Suppressor macrophage (primary cell): ENCODE data around the gene POLR2B.
"Not testable (repeated sequence)": the region's sequence is repeated elsewhere in the genome, so short reads cannot be mapped to it uniquely, and the experiment has no call there.

Source experiments
- DNase-seq, 4 experiments: peaks; one replicate each; pipeline ENCODE4 v3.0.0-alpha.2; 2020 to 2022
- total RNA-seq, 17 experiments: gene quantifications; one replicate each; lab custom pipeline; 2026; ENCODE audit warnings: mixed read lengths in 6 of 17, inconsistent platforms in 3 of 17; lab: John Stamatoyannopoulos, UW

Gene POLR2B
- total RNA-seq = 83.8 to 197 (median 140) reads per million in 17 experiments

DNA sequence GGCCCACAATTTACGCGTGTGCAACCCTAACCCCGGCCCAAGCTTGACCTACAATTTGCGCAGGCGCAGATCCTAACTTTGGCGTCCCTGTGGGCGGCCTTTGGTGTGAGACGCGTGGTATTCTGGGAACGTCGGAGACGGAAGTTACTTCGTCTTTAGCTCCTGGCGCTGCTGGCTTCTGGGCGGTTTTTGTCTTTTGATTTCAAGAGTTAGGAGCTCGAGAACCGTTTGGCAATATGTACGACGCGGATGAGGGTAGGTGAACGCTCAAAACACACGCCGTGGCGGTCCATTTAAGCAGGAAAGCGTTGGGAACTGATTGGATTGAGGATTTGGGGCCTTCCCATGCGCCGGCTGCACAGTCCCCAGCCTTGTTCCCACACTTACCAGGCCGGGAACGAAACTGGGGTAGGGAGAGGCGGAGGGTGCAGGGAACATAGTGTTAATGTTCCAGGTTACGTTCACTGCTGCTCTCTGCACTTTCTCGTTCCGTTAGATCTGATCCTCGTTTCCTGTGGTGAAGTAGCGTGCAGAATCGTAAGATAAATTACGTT lies at the start of gene POLR2B:
Gene POLR2B, plus strand, starts transcription at position 147 of the 554 bp plus-strand sequence. Its CDS starts 90 bp downstream, at position 237.
- DNase-seq = peak; percentile 98 to 100 (median 99)

DNA sequence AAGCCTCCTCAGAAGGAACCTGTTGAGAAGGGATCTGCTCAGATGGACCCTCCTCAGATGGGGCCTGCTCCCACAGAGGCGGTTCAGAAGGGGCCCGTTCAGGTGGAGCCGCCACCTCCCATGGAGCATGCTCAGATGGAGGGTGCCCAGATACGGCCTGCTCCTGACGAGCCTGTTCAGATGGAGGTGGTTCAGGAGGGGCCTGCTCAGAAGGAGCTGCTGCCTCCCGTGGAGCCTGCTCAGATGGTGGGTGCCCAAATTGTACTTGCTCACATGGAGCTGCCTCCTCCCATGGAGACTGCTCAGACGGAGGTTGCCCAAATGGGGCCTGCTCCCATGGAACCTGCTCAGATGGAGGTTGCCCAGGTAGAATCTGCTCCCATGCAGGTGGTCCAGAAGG lies 48.1 kb upstream of the POLR2B start:
- DNase-seq = no peak

- no peak for DNase-seq
Observed at GRCh38 chr4:56931924-56932323, 46.8 kb upstream of the POLR2B start.

DNA sequence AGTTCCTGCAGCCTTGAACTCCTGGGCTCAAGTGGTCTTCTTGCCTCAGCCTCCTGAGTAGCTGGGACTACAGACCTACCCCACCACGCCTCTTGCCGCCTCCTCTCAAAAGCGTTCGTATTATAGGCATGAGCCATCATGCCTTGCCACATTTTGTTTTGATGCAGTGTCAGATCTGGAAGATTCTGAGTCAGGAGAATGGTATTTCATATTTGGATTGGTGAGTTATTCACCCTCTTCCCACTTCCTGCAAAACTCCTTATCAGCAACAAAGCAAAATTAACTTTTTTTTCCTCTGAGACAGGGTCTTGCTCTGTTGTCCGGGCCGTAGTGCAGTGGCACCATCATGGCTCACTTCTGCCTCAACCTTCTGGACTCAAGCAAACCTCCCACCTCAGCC lies 41.4 kb upstream of the POLR2B start:
- no peak for DNase-seq

DNA sequence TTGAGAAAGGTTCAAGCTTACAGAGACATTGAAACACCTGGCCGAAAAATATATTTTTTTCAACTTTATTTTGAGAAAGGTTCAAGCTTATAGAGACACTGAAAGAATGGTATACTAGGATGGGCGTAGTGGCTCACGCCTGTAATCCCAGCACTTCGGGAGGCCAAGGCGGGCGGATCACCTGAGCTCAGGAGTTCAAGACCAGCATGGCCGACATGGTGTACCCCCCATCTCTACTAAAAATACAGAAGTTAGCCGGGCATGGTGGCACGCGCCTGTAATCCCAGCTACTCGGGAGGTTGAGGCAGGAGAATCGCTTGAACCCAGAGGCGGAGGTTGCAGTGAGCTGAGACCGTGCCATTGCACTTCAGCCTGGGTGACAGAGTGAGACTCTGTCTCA lies 38.9 kb upstream of the POLR2B start:
- DNase-seq = not testable (repeated sequence)

- DNase-seq = no peak
Observed at GRCh38 chr4:56940403-56940802, 38.3 kb upstream of the POLR2B start.

DNA sequence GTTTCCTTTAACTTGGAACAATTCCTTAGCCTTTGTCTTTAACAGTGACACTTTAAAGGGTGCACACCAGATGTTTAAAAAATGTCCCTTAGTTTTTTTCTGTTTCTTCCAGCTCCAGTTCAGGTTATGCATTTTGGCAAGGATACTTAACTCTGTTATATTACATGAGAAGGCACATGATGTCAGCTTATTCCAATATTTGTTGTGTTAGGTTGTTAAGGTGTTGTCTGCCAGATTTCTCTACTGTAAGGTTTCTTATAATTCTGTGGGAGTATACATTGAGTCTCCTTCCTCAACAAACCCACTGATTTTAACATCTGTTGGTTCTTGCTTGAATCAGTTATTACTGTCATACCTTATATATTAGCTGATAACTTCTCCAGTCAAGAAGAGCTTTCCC lies 37.7 kb upstream of the POLR2B start:
- no peak for DNase-seq

GRCh38 chr4:56941403-56941802 lies 37.3 kb upstream of the POLR2B start:
- no peak for DNase-seq

GRCh38 chr4:56953680-56954520 lies 24.8 kb upstream of the POLR2B start:
- DNase-seq = no peak

DNA sequence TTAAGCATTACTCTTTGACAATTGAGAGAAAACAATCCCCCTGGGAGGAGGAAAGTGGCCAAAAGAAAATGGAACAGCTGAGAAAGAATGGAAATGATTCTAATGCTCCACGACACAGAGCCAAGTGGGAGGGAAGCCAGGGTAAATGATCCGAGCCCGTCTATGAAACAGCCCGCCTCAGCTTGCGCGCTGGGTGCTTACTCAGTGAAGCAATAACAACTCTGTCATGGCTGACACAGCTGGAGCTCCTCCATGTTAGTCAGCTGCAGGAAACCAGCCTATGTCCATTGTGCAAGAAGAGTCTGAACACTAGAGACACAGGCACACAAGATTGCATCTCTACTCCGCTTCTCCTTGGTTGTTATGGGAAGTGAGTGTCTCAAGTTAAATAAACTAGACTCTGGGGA lies 20.6 kb upstream of the POLR2B start:
- peak; percentile 86 to 95 (median 90) for DNase-seq

GRCh38 chr4:56959100-56959499 lies 19.6 kb upstream of the POLR2B start:
- no peak for DNase-seq

- no peak for DNase-seq
Observed at GRCh38 chr4:56961107-56961500, 17.6 kb upstream of the POLR2B start.

GRCh38 chr4:56971383-56971782 lies 7.3 kb upstream of the POLR2B start:
- no peak for DNase-seq

GRCh38 chr4:56972389-56972788 lies 6.3 kb upstream of the POLR2B start:
- DNase-seq = no peak

GRCh38 chr4:56972809-56973208 lies 5.9 kb upstream of the POLR2B start:
- DNase-seq = no peak

DNA sequence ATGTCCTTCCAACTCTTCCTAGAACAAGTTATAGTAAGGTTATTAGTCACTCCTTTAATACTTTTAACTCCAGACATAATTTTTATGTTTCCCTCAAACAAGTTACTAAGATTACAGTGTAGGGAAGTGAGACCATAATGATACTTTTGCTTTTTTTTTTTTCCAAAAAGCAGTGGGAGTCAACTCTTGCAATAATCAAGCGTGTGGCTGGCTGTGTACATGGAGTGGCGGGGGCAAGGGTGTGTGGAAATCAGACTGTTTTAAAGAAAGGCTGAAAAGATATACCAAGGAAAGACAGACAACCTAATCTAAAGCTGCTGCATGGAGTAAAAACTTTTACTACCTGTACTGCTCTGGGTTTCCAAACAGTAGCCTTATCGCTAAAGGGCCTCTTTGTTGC lies 5.4 kb upstream of the POLR2B start:
- DNase-seq = peak; percentile 21 to 57 (median 53)

DNA sequence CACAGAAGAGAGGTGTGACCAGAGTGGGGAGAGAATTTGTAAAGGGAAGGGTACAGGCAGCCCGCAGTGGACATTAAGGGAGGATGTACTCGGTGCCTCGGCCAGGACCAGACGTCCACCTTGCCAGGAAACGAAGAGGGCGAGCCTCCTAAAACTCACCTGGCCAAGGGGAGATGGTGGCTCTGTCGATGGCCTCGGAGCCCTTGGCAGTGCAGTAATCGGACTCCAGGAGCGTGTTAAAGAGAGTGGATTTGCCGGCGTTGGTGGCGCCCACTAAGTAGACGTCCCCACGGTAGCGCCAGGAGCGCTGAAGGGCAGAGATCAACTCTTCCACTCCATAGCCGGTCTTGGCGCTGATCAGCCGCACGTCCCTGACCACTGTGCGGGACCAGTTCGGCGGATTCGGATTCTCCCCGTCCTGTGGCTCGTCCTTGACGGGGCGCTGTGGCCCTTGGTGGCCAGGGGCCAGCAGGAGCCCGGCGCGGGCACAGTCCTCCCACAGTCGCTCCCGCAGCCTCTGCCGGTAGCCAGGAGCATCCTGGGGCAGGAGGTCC lies 2.3 kb upstream of the POLR2B start:
- peak; percentile 11 to 34 (median 20) for DNase-seq

DNA sequence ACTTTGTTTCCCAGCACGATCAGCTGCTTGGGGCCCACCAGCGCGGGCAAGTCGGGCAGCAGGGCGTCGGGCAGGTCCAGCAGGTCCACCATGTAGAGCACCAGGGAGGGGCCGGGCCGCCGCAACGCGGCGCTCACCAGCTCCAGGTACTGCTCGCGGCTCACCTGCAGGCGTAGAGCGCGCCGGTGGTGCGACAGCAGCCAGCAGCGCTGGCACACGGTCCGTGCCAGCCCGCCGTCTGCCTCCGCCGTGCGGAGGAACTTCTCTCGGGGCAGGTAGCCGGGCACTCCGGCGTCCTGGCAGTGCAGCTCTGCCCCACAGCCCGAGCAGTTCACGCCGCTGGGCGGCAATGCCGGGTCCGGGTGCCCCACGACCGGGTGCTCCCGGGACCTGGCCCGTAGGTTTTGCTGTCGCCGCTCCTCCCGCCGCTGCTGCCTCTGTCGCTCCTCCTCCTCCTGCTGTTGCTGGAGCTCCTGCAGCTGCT lies 1.8 kb upstream of the POLR2B start:
- peak; percentile 38 to 67 (median 50) for DNase-seq

DNA sequence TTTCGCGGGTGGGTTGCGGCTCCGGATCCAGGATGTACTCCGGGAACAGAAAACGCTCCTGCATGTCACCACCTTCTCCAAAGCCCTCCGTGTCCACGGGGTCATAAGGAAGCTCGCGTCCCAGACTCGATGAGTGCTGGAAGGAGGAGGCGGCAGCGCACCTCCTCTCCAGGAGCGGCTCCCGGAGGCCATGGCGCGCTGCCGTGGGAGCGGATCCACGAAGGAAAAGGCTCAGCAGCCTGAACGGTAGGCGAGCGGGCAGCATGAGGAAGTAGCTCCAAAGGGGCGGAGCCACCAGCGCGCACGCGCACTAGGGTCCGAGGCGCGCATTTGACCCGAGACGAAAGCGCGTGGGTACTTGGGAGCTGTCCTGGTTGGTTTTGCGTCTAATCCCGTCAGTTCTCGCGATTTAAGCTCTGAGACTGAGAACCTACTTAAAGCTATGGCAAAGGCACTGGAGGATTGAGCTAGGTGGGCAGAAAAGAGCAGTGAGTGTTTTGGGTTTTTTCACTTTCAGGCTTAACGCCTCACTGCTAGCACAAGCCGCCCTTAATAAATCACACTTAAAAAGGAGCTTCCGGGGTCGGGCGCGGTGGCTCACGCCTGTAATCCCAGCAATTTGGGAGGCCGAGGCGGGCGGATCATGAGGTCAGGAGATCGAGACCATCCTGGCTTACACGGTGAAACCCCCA lies 1.2 kb upstream of the POLR2B start, which contains the start of gene NOA1:
Gene NOA1, minus strand, starts transcription at position 286 of the 692 bp plus-strand sequence. Its CDS starts 21 bp downstream, at position 265.
- peak; percentile 99 to 100 (median 99) for DNase-seq

GRCh38 chr4:56979421-56980072 lies 851 bp downstream of the POLR2B start:
- DNase-seq = peak; percentile 11 to 56 (median 40)

DNA sequence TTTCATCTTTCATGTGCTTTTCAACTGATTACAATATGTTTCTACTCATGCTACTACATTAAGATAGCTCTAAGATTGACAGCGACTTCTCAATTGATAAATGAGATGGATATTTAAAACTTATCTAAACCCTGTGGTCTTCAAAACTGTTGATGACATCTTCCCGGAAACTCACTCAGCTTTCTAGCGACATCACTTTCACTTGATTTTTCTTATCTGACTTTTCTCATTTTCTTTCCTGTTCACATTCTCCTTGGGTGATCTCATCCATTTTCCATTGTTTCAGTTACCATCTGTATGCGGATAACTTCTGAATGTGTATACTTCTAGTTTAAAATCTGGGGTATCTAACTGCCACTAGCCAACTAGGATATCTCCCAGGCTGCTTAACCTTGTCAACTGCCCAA lies 3.1 kb downstream of the POLR2B start:
- no peak for DNase-seq

- no peak for DNase-seq
Observed at GRCh38 chr4:56986192-56986591, 7.5 kb downstream of the POLR2B start.
